H1 (cell line): Measurements from ENCODE around the gene POLR2L. TPM values are rescaled to one million over a fixed set of nuclear protein-coding genes. Genes with fewer than 3 reads are reported as not detected.

Experiments
- CTCF ChIA-PET: fragments of 300-600 bp; sonication (Branson Sonifier 250); formaldehyde crosslinking; loops from one replicate; lab custom pipeline; 2021; ENCODE audit not compliant: partially characterized antibody; lab: Charles Lee
- POLR2A ChIA-PET: fragments of 300-600 bp; sonication (Branson Sonifier 250); formaldehyde crosslinking; loops from one replicate; lab custom pipeline; 2021; ENCODE audit warnings: inconsistent platforms; ENCODE audit not compliant: partially characterized antibody; lab: Charles Lee
- DNase-seq, 2 experiments: peaks; one replicate each; pipeline versions ENCODE4 v3.0.0 to v3.0.0-alpha.2; 2010 to 2022; ENCODE audit warnings: low spot score in 2 of 2, low read depth in 1 of 2, mixed read lengths in 1 of 2
- FAIRE-seq: peaks from 2 replicates; lab custom pipeline; 2011; peaks lifted over from hg19 to GRCh38; lab: Jason Lieb, UNC
- H2AFZ ChIP-seq: 2 replicates; pipeline ENCODE4 v1.8.1; 2012; ENCODE audit warnings: low read length, inconsistent platforms
- H2AK5ac ChIP-seq: 2 replicates; pipeline ENCODE4 v1.6.1; 2013; ENCODE audit warnings: low read depth, low read length
- H2BK120ac ChIP-seq: replicated peaks from 2 replicates; pipeline ENCODE3; 2013; ENCODE audit warnings: low read depth, low read length, inconsistent platforms
- H2BK12ac ChIP-seq: 2 replicates; pipeline ENCODE4 v1.6.1; 2013; ENCODE audit warnings: low read depth, low read length
- H2BK15ac ChIP-seq: 2 replicates; pipeline ENCODE4 v1.6.1; 2013; ENCODE audit warnings: low read length
- H2BK20ac ChIP-seq: 2 replicates; pipeline ENCODE4 v1.6.1; 2013; ENCODE audit warnings: low read length
- H2BK5ac ChIP-seq: 2 replicates; pipeline ENCODE4 v1.6.1; 2013; ENCODE audit warnings: low read depth, low read length
- H3K14ac ChIP-seq: 2 replicates; pipeline ENCODE4 v1.6.1; 2013; ENCODE audit warnings: inconsistent platforms; ENCODE audit not compliant: insufficient read length
- H3K18ac ChIP-seq: 2 replicates; pipeline ENCODE4 v1.6.1; 2013; ENCODE audit warnings: low read length; ENCODE audit errors: extremely low read depth
- H3K23ac ChIP-seq: 2 replicates; pipeline ENCODE4 v1.6.1; 2013; ENCODE audit warnings: inconsistent platforms; ENCODE audit not compliant: insufficient read length
- H3K23me2 ChIP-seq: 2 replicates; pipeline ENCODE4 v1.6.1; 2013; ENCODE audit warnings: low read depth, low read length
- H3K27ac ChIP-seq: 2 replicates; pipeline ENCODE4 v1.6.1; 2011; ENCODE audit warnings: low read depth, low read length, inconsistent platforms
- H3K27me3 ChIP-seq, 4 experiments: replicated peaks in 1 of 4; 1 replicate in 1 of 4; 2 replicates in 3 of 4; pipeline versions ENCODE4 v1.6.1 to v1.8.1; 2011 to 2013; ENCODE audit warnings: low read length in 3 of 4, mild to moderate bottlenecking in 3 of 4, inconsistent platforms in 2 of 4, mixed read lengths in 2 of 4, moderate library complexity in 1 of 4; ENCODE audit not compliant: control insufficient read depth in 3 of 4, insufficient read depth in 3 of 4; ENCODE audit errors: extremely low read depth in 1 of 4
- H3K36me3 ChIP-seq, 4 experiments: 2 replicates each; pipeline versions ENCODE4 v1.6.1 to v1.8.1; 2011 to 2013; ENCODE audit warnings: mild to moderate bottlenecking in 4 of 4, low read length in 3 of 4, moderate library complexity in 2 of 4, control low read depth in 1 of 4, inconsistent platforms in 1 of 4; ENCODE audit not compliant: insufficient read depth in 4 of 4, control insufficient read depth in 2 of 4
- H3K4ac ChIP-seq: replicated peaks from 2 replicates; pipeline ENCODE3; 2013; ENCODE audit warnings: low read length, low read depth, mixed read lengths, inconsistent platforms; ENCODE audit not compliant: insufficient read length
- H3K4me1 ChIP-seq, 4 experiments: replicated peaks in 1 of 4; 1 replicate in 1 of 4; 2 replicates in 3 of 4; pipeline versions ENCODE4 v1.6.1 to v1.8.1; 2011 to 2013; ENCODE audit warnings: low read length in 3 of 4, inconsistent platforms in 2 of 4, mixed read lengths in 1 of 4; ENCODE audit not compliant: insufficient read depth in 4 of 4, control insufficient read depth in 3 of 4
- H3K4me2 ChIP-seq, 2 experiments: 2 replicates each; pipeline versions ENCODE4 v1.6.1 to v1.8.1; 2011 to 2013; ENCODE audit warnings: low read depth in 2 of 2, low read length in 2 of 2, control low read depth in 1 of 2, inconsistent platforms in 1 of 2, mild to moderate bottlenecking in 1 of 2; ENCODE audit not compliant: insufficient read depth in 1 of 2
- H3K4me3 ChIP-seq, 4 experiments: fragments of 200-600, 300-600 bp in 1 of 4; sonication (generic), shearing (Covaris generic), sonication (Bioruptor Twin) in 1 of 4; 2 replicates each; pipeline versions ENCODE4 v1.5.1 to v1.8.1; 2011 to 2016; ENCODE audit warnings: low read length in 4 of 4, low read depth in 3 of 4, control low read depth in 2 of 4, inconsistent platforms in 2 of 4, mild to moderate bottlenecking in 2 of 4, mixed read lengths in 1 of 4, moderate library complexity in 1 of 4; ENCODE audit not compliant: insufficient read depth in 2 of 4; ENCODE audit errors: extremely low read depth in 1 of 4
- H3K56ac ChIP-seq: replicated peaks from 2 replicates; pipeline ENCODE3; 2013; ENCODE audit warnings: low read depth, mild to moderate bottlenecking, mixed read lengths, low read length, inconsistent platforms; ENCODE audit not compliant: insufficient read length
- H3K79me1 ChIP-seq: 2 replicates; pipeline ENCODE4 v1.6.1; 2013; ENCODE audit warnings: low read depth, low read length, control low read depth
- H3K79me2 ChIP-seq, 2 experiments: 2 replicates each; pipeline versions ENCODE4 v1.6.1 to v1.8.1; 2012 to 2013; ENCODE audit warnings: low read length in 2 of 2, mild to moderate bottlenecking in 2 of 2, inconsistent platforms in 1 of 2; ENCODE audit not compliant: insufficient read depth in 2 of 2, control insufficient read depth in 1 of 2
- H3K9ac ChIP-seq, 4 experiments: replicated peaks in 1 of 4; 1 replicate in 1 of 4; 2 replicates in 3 of 4; pipeline versions ENCODE4 v1.6.1 to v1.8.1; 2011 to 2013; ENCODE audit warnings: low read depth in 3 of 4, low read length in 3 of 4, control low read depth in 2 of 4, mild to moderate bottlenecking in 2 of 4, moderate library complexity in 2 of 4, inconsistent platforms in 1 of 4; ENCODE audit errors: extremely low read depth in 1 of 4
- H3K9me3 ChIP-seq, 2 experiments: 2 replicates each; pipeline versions ENCODE4 v1.6.1 to v1.8.1; 2012 to 2013; ENCODE audit warnings: mild to moderate bottlenecking in 2 of 2, moderate library complexity in 2 of 2, control low read depth in 1 of 2, inconsistent platforms in 1 of 2, low read depth in 1 of 2, low read length in 1 of 2, mixed read lengths in 1 of 2; ENCODE audit not compliant: insufficient read depth in 2 of 2
- H4K20me1 ChIP-seq, 2 experiments: replicated peaks in 1 of 2; 2 replicates each; pipeline versions ENCODE3 to v1.8.1; 2011 to 2013; ENCODE audit warnings: inconsistent platforms in 2 of 2, low read length in 2 of 2, mild to moderate bottlenecking in 1 of 2; ENCODE audit not compliant: insufficient read depth in 2 of 2, control insufficient read depth in 1 of 2
- H4K5ac ChIP-seq: 2 replicates; pipeline ENCODE4 v1.6.1; 2013; ENCODE audit warnings: low read length, low read depth, mixed read lengths, inconsistent platforms; ENCODE audit not compliant: insufficient read length
- H4K8ac ChIP-seq: 2 replicates; pipeline ENCODE4 v1.8.0; 2013; ENCODE audit warnings: mild to moderate bottlenecking, moderate library complexity, low read length, inconsistent platforms; ENCODE audit not compliant: insufficient read depth; ENCODE audit errors: extremely low read depth
- H4K91ac ChIP-seq: replicated peaks from 2 replicates; pipeline ENCODE3; 2013; ENCODE audit warnings: low read length, mixed read lengths, inconsistent platforms; ENCODE audit not compliant: insufficient read length
- ASH2L ChIP-seq: fragments of 200-600, 300-600 bp; sonication (generic); IDR thresholded peaks from one replicate; pipeline ENCODE4 v1.7.1; 2017; ENCODE audit warnings: low read length
- BRCA1 ChIP-seq: IDR thresholded peaks from 2 replicates; pipeline ENCODE4 v1.6.1; 2012; ENCODE audit warnings: low read depth, low read length, improper control_type of control experiment
- CBX5 ChIP-seq: fragments of 300-800, 300-1000 bp; sonication (generic); IDR thresholded peaks from 2 replicates; pipeline ENCODE4 v1.7.1; 2016; ENCODE audit warnings: antibody characterized with exemption, low read length, low read depth
- CHD2 ChIP-seq: IDR thresholded peaks from 2 replicates; pipeline ENCODE4 v1.6.1; 2012; ENCODE audit warnings: low read length, improper control_type of control experiment
- EP300 ChIP-seq, 2 experiments: IDR thresholded peaks; 1 replicate in 1 of 2; 2 replicates in 1 of 2; pipeline ENCODE4 v1.6.1; 2011 to 2012; ENCODE audit warnings: low read depth in 2 of 2, low read length in 2 of 2, mild to moderate bottlenecking in 2 of 2, borderline replicate concordance in 1 of 2, inconsistent platforms in 1 of 2, moderate library complexity in 1 of 2
- GABPA ChIP-seq: IDR thresholded peaks from 2 replicates; pipeline ENCODE4 v1.6.1; 2011; ENCODE audit warnings: mild to moderate bottlenecking, low read length, moderate library complexity, borderline replicate concordance; ENCODE audit not compliant: insufficient read depth
- KDM4A ChIP-seq: IDR thresholded peaks from one replicate; pipeline ENCODE4 v1.7.1; 2012; ENCODE audit warnings: low read depth, mild to moderate bottlenecking, moderate library complexity, low read length, inconsistent platforms; ENCODE audit not compliant: severe bottlenecking
- MAFK ChIP-seq: IDR thresholded peaks from 2 replicates; pipeline ENCODE4 v1.6.1; 2012; ENCODE audit warnings: low read depth, mild to moderate bottlenecking, improper control_type of control experiment, low read length
- PHF8 ChIP-seq: fragments of 200-600 bp; sonication (generic); conservative IDR thresholded peaks from 2 replicates; pipeline ENCODE4 v1.7.1; 2012; ENCODE audit warnings: low read depth, mild to moderate bottlenecking, inconsistent platforms, low read length, moderate library complexity
- SP4 ChIP-seq: IDR thresholded peaks from 2 replicates; pipeline ENCODE4 v1.6.1; 2012; ENCODE audit warnings: low read length, inconsistent platforms
- WGBS, 2 experiments: shearing (Covaris generic) in 1 of 2; methylation state at CpG; one replicate each; pipeline versions ENCODE4 v1.1.6 to v1.1.7; 2013 to 2015; ENCODE audit warnings: low lambda C conversion rate in 2 of 2, mixed read lengths in 2 of 2, inconsistent platforms in 1 of 2, low coverage in 1 of 2, missing lambda C conversion rate in 1 of 2; ENCODE audit not compliant: insufficient replicate concordance in 2 of 2, insufficient coverage in 1 of 2, insufficient read length in 1 of 2; ENCODE audit errors: extremely low coverage in 1 of 2, missing lambda C conversion rate in 1 of 2; 5-methylcytosine and 5-hydroxymethylcytosine counted together
- polyA plus RNA-seq, 7 experiments: library from polyadenylated mRNA; depleted of rRNA in 3 of 7; stranded (reverse) in 5 of 7; unstranded in 2 of 7; fragments of >200 nt in 5 of 7; fragments of 200-250 nt in 2 of 7; gene quantifications; 1 replicate in 5 of 7; 2 replicates in 1 of 7; 4 replicates in 1 of 7; pipeline versions ENCODE4 v1.2.1 to v1.2.3, GENCODE V29; 2011 to 2013; ENCODE audit warnings: missing spikeins in 2 of 7, mixed read lengths in 2 of 7
- total RNA-seq: library from RNA; stranded (reverse); fragmentation: NEBNext Ultra II Directional; extraction: Animal tissue kit (Norgen Biotek cat#: 25700); gene quantifications from 2 replicates; pipeline ENCODE4 v1.2.1, GENCODE V29; 2021

POLR2L gene
- total and polyA plus RNA-seq, 2 of the 8 experiments (the other 6 are each of a cell fraction or from before 2014, with no cell fraction given) = 140 to 151 TPM

DNA sequence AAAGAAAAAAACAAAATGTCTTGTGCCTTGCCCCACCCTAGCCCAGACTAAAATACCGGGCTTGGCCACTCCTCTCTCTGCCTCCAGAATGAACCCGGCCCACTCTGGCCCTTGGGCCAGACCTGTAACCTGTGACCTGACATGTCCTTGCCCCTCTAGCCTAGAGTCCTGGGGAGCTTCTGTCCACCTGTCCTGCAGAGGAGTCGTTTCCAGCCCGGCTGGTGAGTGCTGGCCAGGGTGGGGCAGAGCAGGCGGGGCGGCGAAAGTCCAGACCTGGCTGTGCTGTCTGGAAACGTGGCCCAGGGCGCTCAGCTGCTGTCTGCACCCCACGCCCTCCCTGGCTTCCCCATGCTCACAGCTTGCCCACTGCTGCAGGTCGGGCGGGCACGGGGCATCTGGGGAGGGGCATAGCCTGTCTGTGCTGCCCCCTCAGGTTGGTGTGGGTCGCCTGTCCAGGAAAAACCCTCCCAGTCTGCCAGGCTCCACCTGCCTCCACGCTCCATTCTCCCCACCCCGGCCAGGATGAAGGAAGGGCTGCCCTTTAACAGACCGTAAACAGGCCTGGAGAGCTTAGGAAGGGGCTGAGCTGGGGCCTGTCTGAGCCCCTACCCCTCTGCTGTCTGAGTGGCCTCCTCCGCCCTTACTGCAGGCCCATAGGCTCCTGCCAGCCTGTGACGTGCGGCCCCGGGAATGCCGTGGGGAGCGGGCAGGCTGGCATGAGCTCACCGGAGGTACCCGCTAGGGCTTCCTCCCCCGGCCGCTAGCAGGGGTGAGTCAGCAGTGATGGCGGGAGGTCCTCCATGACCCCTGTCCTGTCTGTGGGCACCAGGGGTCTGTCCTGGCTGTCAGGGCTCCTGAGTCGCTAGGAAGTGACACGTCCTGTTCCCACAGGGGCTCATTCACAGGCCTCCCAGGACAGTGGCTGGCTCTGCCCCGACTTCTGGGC lies 7.7 kb downstream of the POLR2L start:
- Histone ChIP-seq H3K9me3 (no peaks in the 10 kb centered on the region), H3K79me2 (no peaks in the 10 kb centered on the region; a peak in 1 of 4 replicates), H3K18ac (no peak overlapping the region), H3K36me3 (peaks cover 0 to 25% (median 14%) of the 10 kb centered on the region in 4 experiments; a peak in 5 of 8 replicates), H3K14ac (no peak overlapping the region), H2BK120ac (no peak overlapping the region), H3K4me1 (peaks cover 0 to 39% (median 29%) of the 10 kb centered on the region in 4 experiments; a peak in 6 of 7 replicates), H3K4me2 (peak overlapping the region in 1 of 2 experiments; percentile 84; a peak in 1 of 4 replicates), H2AFZ (no peak overlapping the region), H3K79me1 (no peaks in the 10 kb centered on the region; the same call in 1 of the 2 replicates), H3K23me2 (peaks cover 22% of the 10 kb centered on the region), H2BK15ac (no peak overlapping the region), H3K27ac (no peak overlapping the region), H4K8ac (no peak overlapping the region; the same call in 1 of the 2 replicates), H3K27me3 (peaks cover 6 to 22% (median 20%) of the 10 kb centered on the region in 4 experiments), H3K56ac (no peak overlapping the region), H2AK5ac (no peak overlapping the region), H3K4ac (no peak overlapping the region), H2BK5ac (no peak overlapping the region; the same call in 1 of the 2 replicates), H2BK12ac (no peak overlapping the region), H3K4me3 (no peak overlapping the region), H3K23ac (no peak overlapping the region), H2BK20ac (no peak overlapping the region), H4K20me1 (peaks cover 2 to 32% of the 10 kb centered on the region in 2 experiments), H4K5ac (no peak overlapping the region), H3K9ac (no peak overlapping the region), H4K91ac (no peak overlapping the region)
- CTCF ChIA-PET = interaction anchor here (1.2 to 2.5 kb wide), 5 partner anchors 10 to 34 kb away, joined by 3 to 17 read pairs (median 5); partner anchors contain the start of gene PNPLA2
- POLR2A ChIA-PET = interaction anchor here (0.8 to 53.0 kb wide), 5 partner anchors 4 to 618 kb away, joined by 3 to 1917 read pairs (median 234); partner anchors contain the start of genes CD151, CEND1, CRACR2B and PIDD1
- DNase-seq (no peak), FAIRE-seq (no peak)
- 80% methylated on average over 29 of the region's 31 CpGs; no CpG with 5 or more reads in 1 of the 2 experiments for WGBS, 2 experiments
- no peak for TF ChIP-seq ASH2L
- TF ChIP-seq EP300 (IDR thresholded peaks at IDR 0.05; ENCODE audit: borderline replicate concordance in 1 of 2, low read depth in 2 of 2, low read length in 2 of 2) = no peak
- no peak for TF ChIP-seq CHD2
- no peak for TF ChIP-seq KDM4A
- no peak for TF ChIP-seq BRCA1
- no peak for TF ChIP-seq PHF8
- no peak for TF ChIP-seq GABPA
- TF ChIP-seq CBX5 = no peak
- TF ChIP-seq MAFK = no peak
- TF ChIP-seq SP4 = no peak
